Measurements from ENCODE around the gene PPP4R1.

GRCh38 chr18:9506046-9506792, 108.1 kb downstream of the PPP4R1 start:
- TF ChIP-seq CTCF (optimal IDR thresholded peaks at IDR 0.05 in 1 of 3, IDR thresholded peaks at IDR 0.05 in 1 of 3, conservative IDR thresholded peaks at IDR 0.05 in 1 of 3; ENCODE audit: extremely low read depth in 1 of 3, insufficient read depth in 2 of 3, low read length in 3 of 3) (no peak), EZH2 (IDR thresholded peaks at IDR 0.05; ENCODE audit: low read length) (no peak)

Data from keratinocyte (primary cell).